ENCODE results near the gene CSGALNACT2. TPM values are rescaled to one million over a fixed set of nuclear protein-coding genes. Genes with fewer than 3 reads are reported as not detected.

CSGALNACT2 gene
- total RNA-seq, 1 experiment from 2014 or later: 6.7 TPM

DNA sequence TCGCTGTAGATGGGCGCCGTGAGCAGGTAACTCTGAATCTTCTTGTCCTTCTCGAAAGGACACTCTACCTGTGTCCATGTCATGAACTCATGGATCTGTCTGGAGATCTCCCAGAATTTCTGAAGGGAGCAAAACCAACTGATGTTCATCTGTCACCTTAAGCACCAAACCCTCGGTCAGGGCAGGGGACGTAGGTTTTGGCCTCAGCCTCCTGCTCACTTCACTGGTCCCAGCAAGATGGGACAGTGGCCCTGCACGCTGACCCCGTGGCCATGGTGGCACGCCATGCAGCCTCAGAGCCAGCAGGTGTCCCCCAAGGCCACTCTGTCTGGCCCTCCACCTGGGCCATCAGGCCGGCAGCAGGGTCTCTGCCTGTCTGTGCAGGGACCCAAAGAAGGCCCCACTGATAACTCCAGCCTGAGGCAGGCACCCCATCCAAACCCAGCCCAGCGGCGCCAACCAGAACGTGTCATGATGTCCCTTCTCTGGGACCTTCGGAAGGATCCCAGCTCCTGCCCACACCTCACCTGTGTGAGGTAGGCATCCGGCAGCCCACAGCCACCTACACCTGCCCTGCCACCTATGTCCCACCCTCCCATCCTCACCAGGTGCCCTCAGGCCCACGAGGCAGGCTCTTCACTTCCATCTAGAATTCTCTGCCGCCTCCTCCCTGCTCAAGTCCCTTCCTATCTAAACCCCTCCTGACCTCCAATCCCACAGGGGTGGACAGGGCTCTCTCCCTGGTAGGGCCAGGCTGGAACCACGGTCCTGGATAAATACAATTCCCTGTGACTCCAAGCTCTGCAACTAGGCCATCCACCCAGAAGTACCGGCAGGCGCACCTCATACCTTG lies 59.0 kb downstream of the CSGALNACT2 start:
- no peak overlapping the region for H3K27ac ChIP-seq
- H3K4me1 ChIP-seq (replicated peaks): no peaks in the 10 kb centered on the region
- H3K4me3 ChIP-seq: no peak overlapping the region
- H3K27me3 ChIP-seq (replicated peaks): no peaks in the 10 kb centered on the region; the same call in 1 of the 2 replicates
- no peak for DNase-seq (ENCODE audit: low read depth in 1 of 2, low spot score in 2 of 2)
- H3K9me3 ChIP-seq (replicated peaks): no peaks in the 10 kb centered on the region
- H3K36me3 ChIP-seq: no peaks in the 10 kb centered on the region

GRCh38 chr10:43197834-43198681 lies 59.8 kb downstream of the CSGALNACT2 start:
- Histone ChIP-seq H3K9me3 (replicated peaks) (no peaks in the 10 kb centered on the region), H3K27me3 (replicated peaks) (no peaks in the 10 kb centered on the region; the same call in 1 of the 2 replicates), H3K4me3 (no peak overlapping the region), H3K36me3 (no peaks in the 10 kb centered on the region), H3K4me1 (replicated peaks) (no peaks in the 10 kb centered on the region), H3K27ac (no peak overlapping the region)
- no peak for DNase-seq (ENCODE audit: low read depth in 1 of 2, low spot score in 2 of 2)

DNA sequence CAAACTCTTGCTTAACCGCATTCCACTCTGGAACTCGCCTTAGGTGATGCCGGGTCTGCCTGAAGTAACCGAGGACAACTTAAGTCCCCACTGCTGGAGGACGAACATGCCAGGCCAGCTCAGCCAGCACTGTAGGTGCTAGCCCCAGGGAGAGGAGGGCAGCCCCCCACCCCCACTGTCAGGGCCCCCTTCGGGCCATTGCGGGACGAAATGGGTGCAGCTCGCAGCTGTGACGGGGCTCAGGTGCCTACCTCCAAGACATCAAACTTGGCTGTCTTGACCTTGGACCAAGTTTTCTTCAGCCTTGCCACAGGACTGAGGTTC lies 60.4 kb downstream of the CSGALNACT2 start:
- no peak overlapping the region for H3K27ac ChIP-seq
- DNase-seq (ENCODE audit: low read depth in 1 of 2, low spot score in 2 of 2): no peak
- H3K27me3 ChIP-seq (replicated peaks): no peaks in the 10 kb centered on the region; the same call in 1 of the 2 replicates
- H3K4me3 ChIP-seq: no peak overlapping the region
- H3K4me1 ChIP-seq (replicated peaks): no peaks in the 10 kb centered on the region
- H3K9me3 ChIP-seq (replicated peaks): no peaks in the 10 kb centered on the region
- H3K36me3 ChIP-seq: no peaks in the 10 kb centered on the region

GRCh38 chr10:43199088-43199683 lies 60.9 kb downstream of the CSGALNACT2 start:
- Histone ChIP-seq H3K9me3 (replicated peaks) (no peaks in the 10 kb centered on the region), H3K27me3 (replicated peaks) (no peaks in the 10 kb centered on the region; the same call in 1 of the 2 replicates), H3K36me3 (no peaks in the 10 kb centered on the region), H3K4me1 (replicated peaks) (no peaks in the 10 kb centered on the region), H3K4me3 (no peak overlapping the region), H3K27ac (no peak overlapping the region)
- no peak for DNase-seq (ENCODE audit: low read depth in 1 of 2, low spot score in 2 of 2)

GRCh38 chr10:43199684-43200537 lies 61.7 kb downstream of the CSGALNACT2 start:
- no peaks in the 10 kb centered on the region for H3K4me1 ChIP-seq (replicated peaks)
- H3K36me3 ChIP-seq: no peaks in the 10 kb centered on the region

GRCh38 chr10:43200538-43201390 lies 62.5 kb downstream of the CSGALNACT2 start:
- Histone ChIP-seq H3K36me3 (no peaks in the 10 kb centered on the region), H3K9me3 (replicated peaks) (no peaks in the 10 kb centered on the region), H3K4me3 (no peak overlapping the region), H3K27ac (no peak overlapping the region), H3K4me1 (replicated peaks) (no peaks in the 10 kb centered on the region), H3K27me3 (replicated peaks) (no peaks in the 10 kb centered on the region; the same call in 1 of the 2 replicates)
- DNase-seq (ENCODE audit: low read depth in 1 of 2, low spot score in 2 of 2): peak in 1 of 2 experiments; percentile 30

More at GRCh38 chr10:43199684-43200537, 61.7 kb downstream of the CSGALNACT2 start:
- Histone ChIP-seq H3K9me3 (replicated peaks) (no peaks in the 10 kb centered on the region), H3K27me3 (replicated peaks) (no peaks in the 10 kb centered on the region; the same call in 1 of the 2 replicates), H3K4me3 (no peak overlapping the region), H3K27ac (no peak overlapping the region)
- DNase-seq (ENCODE audit: low read depth in 1 of 2, low spot score in 2 of 2): peak in 1 of 2 experiments; percentile 36

- Histone ChIP-seq H3K36me3 (no peaks in the 10 kb centered on the region), H3K27me3 (replicated peaks) (no peaks in the 10 kb centered on the region; the same call in 1 of the 2 replicates), H3K27ac (no peak overlapping the region), H3K4me1 (replicated peaks) (no peaks in the 10 kb centered on the region), H3K4me3 (no peak overlapping the region), H3K9me3 (replicated peaks) (no peaks in the 10 kb centered on the region)
- DNase-seq (ENCODE audit: low read depth in 1 of 2, low spot score in 2 of 2): peak in 1 of 2 experiments; percentile 42
These were observed 63.4 kb downstream of the CSGALNACT2 start for GRCh38 chr10:43201545-43202131.

GRCh38 chr10:43202224-43202656 lies 64.0 kb downstream of the CSGALNACT2 start:
- Histone ChIP-seq H3K27ac (no peak overlapping the region), H3K9me3 (replicated peaks) (no peaks in the 10 kb centered on the region), H3K4me1 (replicated peaks) (no peaks in the 10 kb centered on the region), H3K27me3 (replicated peaks) (no peaks in the 10 kb centered on the region), H3K36me3 (no peaks in the 10 kb centered on the region), H3K4me3 (no peak overlapping the region)
- DNase-seq (ENCODE audit: low read depth in 1 of 2, low spot score in 2 of 2): peak in 1 of 2 experiments; percentile 41

DNA sequence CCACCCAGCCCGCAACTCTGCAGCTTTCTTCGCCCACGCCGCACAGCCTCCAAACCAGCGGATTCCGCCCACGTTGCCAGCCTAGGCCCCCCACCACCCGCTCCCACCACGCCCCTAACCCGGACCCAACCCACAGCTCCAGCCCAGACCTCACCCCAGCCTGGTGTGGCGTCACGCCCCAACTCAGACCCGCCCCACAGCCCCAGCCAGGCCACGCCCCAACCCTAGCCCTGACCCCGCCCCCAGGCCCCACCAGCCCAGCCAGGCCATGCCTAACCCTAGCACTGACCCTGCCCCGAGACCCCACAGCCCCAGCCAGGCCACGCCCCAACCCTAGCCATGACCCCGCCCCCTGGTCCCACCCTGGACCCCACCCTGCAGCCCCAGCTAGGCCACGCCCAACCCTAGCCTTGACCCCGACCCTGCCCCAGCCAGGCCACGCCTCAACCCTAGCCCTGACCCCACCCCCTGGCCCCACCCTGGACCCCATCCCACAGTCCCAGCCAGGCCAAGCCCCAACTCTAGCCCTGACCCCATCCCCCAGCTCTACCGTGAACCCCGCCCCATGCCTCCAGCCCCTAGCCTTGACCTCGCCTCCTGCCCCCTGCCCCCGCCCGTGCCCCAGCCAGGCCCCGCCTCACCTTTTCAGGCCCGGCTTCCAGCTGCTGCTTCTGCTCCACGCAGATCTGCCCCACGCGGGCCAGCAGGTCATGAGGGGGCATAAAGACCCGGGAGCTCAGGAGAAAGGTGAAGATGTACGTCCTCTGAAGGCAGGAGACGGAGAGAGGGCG lies 64.6 kb downstream of the CSGALNACT2 start:
- no peaks in the 10 kb centered on the region for H3K27me3 ChIP-seq (replicated peaks)
- H3K9me3 ChIP-seq (replicated peaks): no peaks in the 10 kb centered on the region
- H3K27ac ChIP-seq: no peak overlapping the region
- peak in 1 of 2 experiments; percentile 43 for DNase-seq (ENCODE audit: low read depth in 1 of 2, low spot score in 2 of 2)
- H3K4me3 ChIP-seq: no peak overlapping the region
- no peaks in the 10 kb centered on the region for H3K36me3 ChIP-seq
- H3K4me1 ChIP-seq (replicated peaks): no peaks in the 10 kb centered on the region

- Histone ChIP-seq H3K4me1 (replicated peaks) (no peaks in the 10 kb centered on the region), H3K36me3 (no peaks in the 10 kb centered on the region), H3K4me3 (no peak overlapping the region), H3K27ac (no peak overlapping the region), H3K27me3 (replicated peaks) (no peaks in the 10 kb centered on the region), H3K9me3 (replicated peaks) (no peaks in the 10 kb centered on the region)
- DNase-seq (ENCODE audit: low read depth in 1 of 2, low spot score in 2 of 2): peak in 1 of 2 experiments; percentile 42
These were observed 65.3 kb downstream of the CSGALNACT2 start for GRCh38 chr10:43203448-43204041.
